ENCODE measurements around the gene OR4D1. TPM values are rescaled to one million over a fixed set of nuclear protein-coding genes. Genes with fewer than 3 reads are reported as not detected.

The OR4D1 gene
- total RNA-seq, 2 donors from 2014 or later, result 0.34 TPM; not detected in 1

DNA sequence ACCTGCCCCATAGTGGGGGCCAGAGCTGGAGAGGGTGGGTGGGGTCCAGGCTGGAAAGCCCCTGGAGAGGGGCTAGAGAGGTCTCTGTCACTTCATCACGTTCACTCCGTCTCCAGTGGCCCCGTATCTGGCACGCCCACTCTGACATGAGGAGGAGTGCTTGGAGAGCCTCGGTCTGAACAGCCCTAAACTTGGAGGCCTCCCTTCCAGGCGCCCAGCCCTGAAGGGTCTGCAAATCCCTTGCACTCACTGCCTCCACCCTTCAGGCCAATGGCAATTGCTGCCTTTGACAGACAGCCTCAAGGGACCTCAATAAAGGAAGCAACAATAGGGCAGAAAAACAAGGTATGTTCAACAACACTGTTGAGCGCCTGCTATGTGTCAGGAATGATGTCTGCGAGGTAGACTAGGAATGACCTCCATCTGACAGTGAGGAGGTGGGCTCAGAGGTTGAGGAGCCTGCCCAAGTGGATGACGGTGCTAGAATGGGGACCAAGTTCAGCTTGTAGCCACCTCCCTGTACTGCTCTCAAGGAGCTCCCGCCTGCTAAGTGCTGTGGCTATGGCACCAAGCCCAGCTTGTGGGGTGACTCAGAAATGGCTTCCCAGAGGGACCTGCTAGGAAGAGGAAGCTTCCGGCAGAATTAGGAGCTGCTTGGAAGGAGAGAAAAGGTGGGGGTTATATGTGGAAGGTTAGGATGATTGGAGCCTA, 41.4 kb downstream of the OR4D1 start:
- intact Hi-C loops (cut with DNase I), result no loop called here
- Histone ChIP-seq H3K9me3 (no peaks in the 10 kb centered on the region), H3K27ac (no peak overlapping the region), H3K4me3 (no peak overlapping the region), H3K36me3 (no peaks in the 10 kb centered on the region), H3K27me3 (replicated peaks; ENCODE audit: insufficient read depth) (peaks cover 8% of the 10 kb centered on the region), H3K4me1 (replicated peaks) (no peaks in the 10 kb centered on the region)
- TF ChIP-seq POLR2A (IDR thresholded peaks at IDR 0.05), result no peak
- TF ChIP-seq, protein P1, sequence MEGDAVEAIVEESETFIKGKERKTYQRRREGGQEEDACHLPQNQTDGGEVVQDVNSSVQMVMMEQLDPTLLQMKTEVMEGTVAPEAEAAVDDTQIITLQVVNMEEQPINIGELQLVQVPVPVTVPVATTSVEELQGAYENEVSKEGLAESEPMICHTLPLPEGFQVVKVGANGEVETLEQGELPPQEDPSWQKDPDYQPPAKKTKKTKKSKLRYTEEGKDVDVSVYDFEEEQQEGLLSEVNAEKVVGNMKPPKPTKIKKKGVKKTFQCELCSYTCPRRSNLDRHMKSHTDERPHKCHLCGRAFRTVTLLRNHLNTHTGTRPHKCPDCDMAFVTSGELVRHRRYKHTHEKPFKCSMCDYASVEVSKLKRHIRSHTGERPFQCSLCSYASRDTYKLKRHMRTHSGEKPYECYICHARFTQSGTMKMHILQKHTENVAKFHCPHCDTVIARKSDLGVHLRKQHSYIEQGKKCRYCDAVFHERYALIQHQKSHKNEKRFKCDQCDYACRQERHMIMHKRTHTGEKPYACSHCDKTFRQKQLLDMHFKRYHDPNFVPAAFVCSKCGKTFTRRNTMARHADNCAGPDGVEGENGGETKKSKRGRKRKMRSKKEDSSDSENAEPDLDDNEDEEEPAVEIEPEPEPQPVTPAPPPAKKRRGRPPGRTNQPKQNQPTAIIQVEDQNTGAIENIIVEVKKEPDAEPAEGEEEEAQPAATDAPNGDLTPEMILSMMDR (IDR thresholded peaks at IDR 0.05), result no peak
- no peak for TF ChIP-seq POLR2AphosphoS5 (IDR thresholded peaks at IDR 0.05)
- 61% methylated on average over 11 of the region's 11 CpGs for WGBS
- DNase-seq (ENCODE audit: low spot score), result no peak

DNA sequence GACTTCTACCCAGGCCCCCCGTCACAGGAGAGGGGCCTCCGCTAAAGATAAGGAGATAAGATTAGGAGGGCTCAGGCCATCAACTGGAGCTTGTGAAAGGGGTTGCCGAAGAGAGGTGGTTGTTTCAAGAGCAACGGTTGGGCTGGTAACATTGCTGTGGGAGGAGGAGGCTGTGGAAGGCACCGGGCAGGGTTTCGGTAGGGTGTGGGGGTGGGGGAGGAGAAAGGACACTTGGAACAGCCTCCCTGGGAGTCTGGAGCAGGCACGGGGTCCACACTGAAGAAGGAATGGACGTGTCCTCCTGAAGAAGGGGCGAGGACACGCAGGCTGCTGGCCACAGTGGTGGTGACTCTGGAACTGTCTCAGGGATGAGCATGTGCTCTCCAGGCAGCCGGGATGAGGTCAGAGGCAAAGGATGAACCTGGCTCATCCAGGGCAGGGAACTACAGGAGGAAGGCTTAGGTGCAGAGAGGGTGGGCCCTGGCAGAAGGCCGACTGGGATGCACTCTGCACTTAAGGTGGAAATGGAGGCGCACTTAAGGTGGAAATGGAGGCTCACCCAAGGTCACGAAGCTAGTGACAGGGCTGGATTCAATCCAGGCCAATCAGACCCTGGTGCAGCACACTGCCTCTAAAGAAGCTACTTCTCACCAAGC, 43.2 kb downstream of the OR4D1 start:
- Histone ChIP-seq H3K36me3 (no peaks in the 10 kb centered on the region), H3K4me1 (replicated peaks) (no peaks in the 10 kb centered on the region), H3K27ac (no peak overlapping the region), H3K27me3 (replicated peaks; ENCODE audit: insufficient read depth) (peaks cover 8% of the 10 kb centered on the region), H3K4me3 (no peak overlapping the region), H3K9me3 (no peaks in the 10 kb centered on the region)
- WGBS, result 33% methylated on average over 14 of the region's 14 CpGs
- no peak for TF ChIP-seq POLR2AphosphoS5 (IDR thresholded peaks at IDR 0.05)
- DNase-seq (ENCODE audit: low spot score), result no peak
- intact Hi-C loops (cut with DNase I), result no loop called here

DNA sequence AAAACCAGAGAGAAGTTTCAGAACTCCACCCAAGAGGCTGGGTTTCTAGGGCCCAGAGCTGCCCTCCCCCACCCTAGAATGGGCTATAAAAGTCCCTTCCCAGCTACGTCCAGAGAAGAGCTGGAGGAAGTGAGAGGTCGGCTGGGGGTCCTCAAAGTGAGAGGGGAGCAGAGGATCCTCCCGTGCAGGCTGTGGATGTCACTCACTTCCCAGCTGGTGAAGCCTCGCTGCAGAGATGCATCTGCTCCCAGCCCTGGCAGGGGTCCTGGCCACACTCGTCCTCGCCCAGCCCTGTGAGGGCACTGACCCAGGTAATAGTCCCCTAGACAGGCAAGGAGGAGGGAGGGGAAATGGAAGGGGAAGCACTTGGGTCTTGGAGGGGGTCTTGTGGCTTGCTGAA, 44.4 kb downstream of the OR4D1 start, which contains the start of gene EPX:
TSS of gene EPX (plus strand) at position 115 of the 400 bp plus-strand sequence. CDS start at position 236, 121 bp downstream.
- Histone ChIP-seq H3K27ac (no peak within 1 kb of the TSS), H3K36me3 (no peaks in the 10 kb centered on the region), H3K27me3 (replicated peaks; ENCODE audit: insufficient read depth) (peaks cover 8% of the 10 kb centered on the region), H3K4me1 (replicated peaks) (no peaks in the 10 kb centered on the region), H3K4me3 (no peak within 1 kb of the TSS), H3K9me3 (no peaks in the 10 kb centered on the region)
- no peak for TF ChIP-seq POLR2AphosphoS5 (IDR thresholded peaks at IDR 0.05)
- TF ChIP-seq POLR2A (IDR thresholded peaks at IDR 0.05), result no peak
- TF ChIP-seq, protein P1 (IDR thresholded peaks at IDR 0.05), result no peak
- no peak for DNase-seq (ENCODE audit: low spot score)
- intact Hi-C loops (cut with DNase I), result no loop called here
- WGBS, result 25% methylated on average over 6 of the region's 6 CpGs

DNA sequence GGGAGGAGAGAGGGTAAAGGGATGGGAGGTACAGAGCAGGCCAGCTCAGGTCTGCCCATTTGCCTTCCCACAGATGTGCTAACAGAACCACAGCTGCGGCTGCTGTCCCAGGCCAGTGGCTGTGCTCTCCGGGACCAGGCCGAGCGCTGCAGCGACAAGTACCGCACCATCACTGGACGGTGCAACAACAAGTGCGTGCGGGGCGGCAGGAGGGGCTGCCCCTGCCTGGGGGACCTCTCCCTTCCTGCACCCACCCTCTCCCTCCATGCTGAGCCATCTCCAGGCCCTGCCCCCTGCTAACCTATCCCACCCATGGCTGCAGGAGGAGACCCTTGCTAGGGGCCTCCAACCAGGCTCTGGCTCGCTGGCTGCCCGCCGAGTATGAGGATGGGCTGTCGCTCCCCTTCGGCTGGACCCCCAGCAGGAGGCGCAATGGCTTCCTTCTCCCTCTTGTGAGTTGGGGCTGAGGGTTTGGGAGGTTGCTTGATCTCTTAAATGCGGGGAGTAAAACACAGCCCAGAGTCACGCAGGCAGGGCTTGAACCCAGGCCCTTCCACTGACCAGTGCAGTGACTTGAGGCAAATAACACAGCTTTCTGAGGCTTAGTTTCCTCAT, 45.6 kb downstream of the OR4D1 start:
- Histone ChIP-seq H3K4me1 (replicated peaks) (no peaks in the 10 kb centered on the region), H3K9me3 (no peaks in the 10 kb centered on the region), H3K27ac (no peak overlapping the region), H3K4me3 (no peak overlapping the region), H3K27me3 (replicated peaks; ENCODE audit: insufficient read depth) (peaks cover 8% of the 10 kb centered on the region), H3K36me3 (no peaks in the 10 kb centered on the region)
- TF ChIP-seq POLR2AphosphoS5 (IDR thresholded peaks at IDR 0.05) (no peak), POLR2A (IDR thresholded peaks at IDR 0.05) (no peak)
- TF ChIP-seq, protein P1 (IDR thresholded peaks at IDR 0.05), result no peak
- DNase-seq (ENCODE audit: low spot score), result no peak
- intact Hi-C loops (cut with DNase I), result no loop called here
- WGBS, result 73% methylated on average over 18 of the region's 18 CpGs

DNA sequence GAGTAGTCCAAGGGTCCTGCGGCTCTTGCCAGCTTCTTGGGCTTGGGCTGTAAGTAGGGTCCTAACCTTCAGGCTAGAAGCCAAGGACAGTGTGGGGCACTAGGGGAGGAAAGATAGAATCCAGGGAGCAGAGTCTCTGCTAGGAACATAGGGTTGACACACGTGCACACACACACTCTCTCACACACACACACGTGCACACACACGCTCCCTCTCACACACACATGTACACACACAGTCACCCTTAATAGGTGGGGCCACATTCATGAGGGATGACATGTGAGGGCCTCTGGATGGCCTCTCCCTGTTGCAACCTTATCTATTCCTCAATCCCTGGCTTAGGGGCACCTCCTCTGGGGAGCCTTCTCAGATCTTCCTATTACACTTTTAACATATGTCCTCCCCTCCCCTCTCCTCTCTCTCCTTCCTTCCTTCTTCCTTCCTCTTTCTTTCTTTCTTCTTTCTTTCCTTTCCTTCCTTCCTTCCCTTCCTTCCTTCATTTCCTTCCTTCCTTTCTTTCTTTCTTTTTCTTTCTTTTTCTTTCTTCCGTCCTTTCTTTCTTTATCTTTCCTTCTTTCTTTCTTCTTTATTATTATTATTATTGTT, 47.4 kb downstream of the OR4D1 start:
- H3K27ac ChIP-seq, result no peak overlapping the region

More for the DNA sequence above, 47.4 kb downstream of the OR4D1 start:
- no peak overlapping the region for H3K4me3 ChIP-seq
- intact Hi-C loops (cut with DNase I), result no loop called here
- H3K27me3 ChIP-seq (replicated peaks; ENCODE audit: insufficient read depth), result peaks cover 6% of the 10 kb centered on the region
- WGBS, result 80% methylated on average over 5 of the region's 5 CpGs
- TF ChIP-seq POLR2A (IDR thresholded peaks at IDR 0.05), result no peak
- TF ChIP-seq, protein P1 (IDR thresholded peaks at IDR 0.05), result no peak
- no peak for TF ChIP-seq POLR2AphosphoS5 (IDR thresholded peaks at IDR 0.05)
- no peaks in the 10 kb centered on the region for H3K36me3 ChIP-seq
- H3K9me3 ChIP-seq, result no peaks in the 10 kb centered on the region
- no peaks in the 10 kb centered on the region for H3K4me1 ChIP-seq (replicated peaks)
- no peak for DNase-seq (ENCODE audit: low spot score)

Data from prostate gland (tissue), 2 donors.